ENCODE data around the gene WDR70.

WDR70 gene

GRCh38 chr5:37549411-37549810, 170.3 kb downstream of the WDR70 start:
- H4K91ac ChIP-seq (ENCODE audit: low read depth, low read length): no peak overlapping the region
- H3K23ac ChIP-seq (ENCODE audit: low read length): no peak overlapping the region
- H3K9me3 ChIP-seq (ENCODE audit: insufficient read depth, low read depth, low read length): no peaks in the 10 kb centered on the region
- no peaks in the 10 kb centered on the region for H3K79me2 ChIP-seq (ENCODE audit: control insufficient read depth, insufficient read depth, low read length, poor library complexity)
- no peak overlapping the region for H2BK12ac ChIP-seq (ENCODE audit: low read length)
- peaks cover 0 to 4% of the 10 kb centered on the region in 2 experiments for H3K4me1 ChIP-seq (ENCODE audit: control insufficient read depth in 1 of 2, insufficient read depth in 2 of 2, low read length in 2 of 2)
- no peak overlapping the region for H4K12ac ChIP-seq (ENCODE audit: low read depth, low read length)
- no peak overlapping the region for H2BK5ac ChIP-seq (ENCODE audit: low read depth, low read length, poor library complexity)
- no peak overlapping the region for H3K4ac ChIP-seq (ENCODE audit: low read depth, low read length)
- no peak overlapping the region for H2AK5ac ChIP-seq (ENCODE audit: low read length)
- H3K27ac ChIP-seq (ENCODE audit: low read depth, low read length): no peak overlapping the region
- H3K14ac ChIP-seq (ENCODE audit: low read length): no peak overlapping the region
- H4K8ac ChIP-seq (ENCODE audit: low read depth, low read length): no peak overlapping the region
- no peaks in the 10 kb centered on the region for H3K79me1 ChIP-seq (ENCODE audit: low read length)
- no peaks in the 10 kb centered on the region for H3K36me3 ChIP-seq (ENCODE audit: control insufficient read depth in 1 of 2, insufficient read depth in 2 of 2, low read length in 2 of 2)
- H2BK120ac ChIP-seq (ENCODE audit: insufficient read depth, low read length, poor library complexity): no peak overlapping the region
- H3K4me2 ChIP-seq (ENCODE audit: low read length): no peak overlapping the region
- H3K27me3 ChIP-seq (ENCODE audit: insufficient read depth, low read length): no peaks in the 10 kb centered on the region
- H3K4me3 ChIP-seq (ENCODE audit: low read depth, low read length): no peak overlapping the region
- no peak for DNase-seq
- no peak overlapping the region for H3K9ac ChIP-seq (ENCODE audit: low read length)
- H3K18ac ChIP-seq (ENCODE audit: low read length): no peak overlapping the region
- no peak overlapping the region for H2AFZ ChIP-seq (ENCODE audit: insufficient read depth, low read length, poor library complexity)

DNA sequence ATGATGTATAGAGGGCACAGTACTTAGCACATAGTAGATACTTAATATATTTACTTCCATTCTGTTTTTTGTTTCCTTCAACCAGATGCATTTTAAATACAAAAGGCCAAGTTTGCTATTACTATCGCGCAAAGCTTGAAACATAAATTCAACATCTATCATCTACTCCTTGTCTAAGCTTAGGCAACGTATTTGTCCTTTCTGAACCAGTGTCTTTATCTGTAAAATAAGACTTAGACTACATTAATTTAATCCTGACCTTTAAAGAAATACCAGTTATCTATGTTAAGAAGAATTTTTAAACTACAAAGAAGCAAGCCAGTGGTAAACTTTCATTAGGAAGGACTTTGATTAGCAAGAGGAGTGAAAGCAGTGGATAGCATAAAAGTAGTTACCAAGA, 173.0 kb downstream of the WDR70 start:
- H3K9me3 ChIP-seq (ENCODE audit: insufficient read depth, low read depth, low read length): no peaks in the 10 kb centered on the region
- no peaks in the 10 kb centered on the region for H3K79me1 ChIP-seq (ENCODE audit: low read length)
- no peak overlapping the region for H2AFZ ChIP-seq (ENCODE audit: insufficient read depth, low read length, poor library complexity)
- no peak overlapping the region for H3K4me2 ChIP-seq (ENCODE audit: low read length)
- no peaks in the 10 kb centered on the region for H3K36me3 ChIP-seq (ENCODE audit: control insufficient read depth in 1 of 2, insufficient read depth in 2 of 2, low read length in 2 of 2)
- H2BK120ac ChIP-seq (ENCODE audit: insufficient read depth, low read length, poor library complexity): no peak overlapping the region
- H3K23ac ChIP-seq (ENCODE audit: low read length): no peak overlapping the region
- no peak overlapping the region for H2BK5ac ChIP-seq (ENCODE audit: low read depth, low read length, poor library complexity)
- no peaks in the 10 kb centered on the region for H3K27me3 ChIP-seq (ENCODE audit: insufficient read depth, low read length)
- H3K27ac ChIP-seq (ENCODE audit: low read depth, low read length): no peak overlapping the region
- H4K12ac ChIP-seq (ENCODE audit: low read depth, low read length): no peak overlapping the region
- H3K79me2 ChIP-seq (ENCODE audit: control insufficient read depth, insufficient read depth, low read length, poor library complexity): no peaks in the 10 kb centered on the region
- no peak overlapping the region for H3K4me3 ChIP-seq (ENCODE audit: low read depth, low read length)
- H3K4me1 ChIP-seq (ENCODE audit: control insufficient read depth in 1 of 2, insufficient read depth in 2 of 2, low read length in 2 of 2): peaks cover 0 to 4% of the 10 kb centered on the region in 2 experiments
- H3K18ac ChIP-seq (ENCODE audit: low read length): no peak overlapping the region
- H2AK5ac ChIP-seq (ENCODE audit: low read length): no peak overlapping the region
- H2BK12ac ChIP-seq (ENCODE audit: low read length): no peak overlapping the region
- no peak overlapping the region for H4K8ac ChIP-seq (ENCODE audit: low read depth, low read length)
- no peak for DNase-seq
- H3K9ac ChIP-seq (ENCODE audit: low read length): no peak overlapping the region
- no peak overlapping the region for H3K4ac ChIP-seq (ENCODE audit: low read depth, low read length)
- no peak overlapping the region for H4K91ac ChIP-seq (ENCODE audit: low read depth, low read length)
- no peak overlapping the region for H3K14ac ChIP-seq (ENCODE audit: low read length)
- no CpG with 5 or more reads among the region's 3 CpGs for WGBS (ENCODE audit: extremely low coverage, insufficient coverage, insufficient read length)

DNA sequence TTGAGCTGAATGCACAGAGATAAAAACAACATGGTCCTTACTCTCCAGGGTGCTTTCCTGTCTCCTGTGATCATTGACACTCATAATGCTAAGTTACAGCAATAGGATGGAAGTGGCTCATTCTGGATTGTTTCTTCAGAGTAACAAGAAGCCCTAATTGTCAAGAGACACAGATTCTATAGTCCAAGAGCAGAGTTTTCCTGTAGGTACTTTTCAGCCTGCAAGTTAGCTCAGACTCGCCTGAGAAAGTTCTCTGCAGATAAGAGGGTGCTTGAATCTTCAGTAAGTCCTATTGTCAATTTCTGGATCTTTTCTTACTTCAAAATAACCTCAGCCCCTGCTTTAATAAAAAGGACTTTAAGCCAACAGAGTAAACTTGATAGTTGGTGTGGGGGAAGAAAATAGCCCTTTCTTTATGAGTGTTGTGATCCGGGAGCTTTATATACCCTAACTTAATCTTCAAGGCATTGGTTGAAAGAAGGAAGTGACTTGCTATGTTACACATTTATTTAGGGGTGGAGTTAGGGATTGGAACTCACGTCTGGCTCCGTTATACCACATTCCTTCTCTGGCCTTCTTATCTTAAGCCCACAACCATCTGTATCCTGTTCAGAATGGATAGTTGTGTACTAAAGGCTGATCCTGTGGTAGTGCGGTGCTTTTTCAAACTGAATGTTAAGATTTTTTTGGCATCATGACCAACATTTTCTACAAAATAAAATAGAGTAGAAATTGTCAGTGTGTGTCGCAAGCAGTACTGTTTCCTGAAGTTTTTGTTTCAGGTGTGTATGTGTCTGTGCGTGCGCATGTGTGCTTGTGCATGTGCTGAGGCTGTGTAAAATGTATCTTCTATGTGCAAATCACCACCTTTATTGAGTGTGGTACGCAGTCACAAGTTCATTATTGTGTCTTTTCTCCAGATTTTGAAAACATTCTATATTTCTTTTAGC, 173.9 kb downstream of the WDR70 start:
- WGBS (ENCODE audit: extremely low coverage, insufficient coverage, insufficient read length): no CpG with 5 or more reads among the region's 9 CpGs
- Histone ChIP-seq H3K27ac (ENCODE audit: low read depth, low read length) (no peak overlapping the region), H3K4me2 (ENCODE audit: low read length) (no peak overlapping the region), H2BK12ac (ENCODE audit: low read length) (no peak overlapping the region), H3K23ac (ENCODE audit: low read length) (no peak overlapping the region), H3K4me3 (ENCODE audit: low read depth, low read length) (no peak overlapping the region), H2AK5ac (ENCODE audit: low read length) (no peak overlapping the region), H2BK120ac (ENCODE audit: insufficient read depth, low read length, poor library complexity) (no peak overlapping the region), H3K9ac (ENCODE audit: low read length) (no peak overlapping the region), H3K9me3 (ENCODE audit: insufficient read depth, low read depth, low read length) (no peaks in the 10 kb centered on the region), H3K79me1 (ENCODE audit: low read length) (no peaks in the 10 kb centered on the region), H3K79me2 (ENCODE audit: control insufficient read depth, insufficient read depth, low read length, poor library complexity) (no peaks in the 10 kb centered on the region), H4K8ac (ENCODE audit: low read depth, low read length) (no peak overlapping the region), H3K36me3 (ENCODE audit: control insufficient read depth in 1 of 2, insufficient read depth in 2 of 2, low read length in 2 of 2) (no peaks in the 10 kb centered on the region), H2BK5ac (ENCODE audit: low read depth, low read length, poor library complexity) (no peak overlapping the region), H4K91ac (ENCODE audit: low read depth, low read length) (no peak overlapping the region), H3K18ac (ENCODE audit: low read length) (no peak overlapping the region), H3K4me1 (ENCODE audit: control insufficient read depth in 1 of 2, insufficient read depth in 2 of 2, low read length in 2 of 2) (peaks cover 0 to 4% of the 10 kb centered on the region in 2 experiments), H3K14ac (ENCODE audit: low read length) (no peak overlapping the region), H3K27me3 (ENCODE audit: insufficient read depth, low read length) (no peaks in the 10 kb centered on the region), H3K4ac (ENCODE audit: low read depth, low read length) (no peak overlapping the region), H4K12ac (ENCODE audit: low read depth, low read length) (no peak overlapping the region), H2AFZ (ENCODE audit: insufficient read depth, low read length, poor library complexity) (no peak overlapping the region)
- peak in 1 of 2 donors; percentile 28 for DNase-seq

GRCh38 chr5:37553720-37554404, 174.7 kb downstream of the WDR70 start:
- Histone ChIP-seq H3K4me1 (ENCODE audit: control insufficient read depth in 1 of 2, insufficient read depth in 2 of 2, low read length in 2 of 2) (peaks cover 0 to 4% of the 10 kb centered on the region in 2 experiments), H3K9me3 (ENCODE audit: insufficient read depth, low read depth, low read length) (no peaks in the 10 kb centered on the region), H3K4me3 (ENCODE audit: low read depth, low read length) (no peak overlapping the region), H3K79me1 (ENCODE audit: low read length) (no peaks in the 10 kb centered on the region), H4K12ac (ENCODE audit: low read depth, low read length) (no peak overlapping the region), H2AK5ac (ENCODE audit: low read length) (no peak overlapping the region), H3K4me2 (ENCODE audit: low read length) (no peak overlapping the region), H2BK5ac (ENCODE audit: low read depth, low read length, poor library complexity) (no peak overlapping the region), H3K79me2 (ENCODE audit: control insufficient read depth, insufficient read depth, low read length, poor library complexity) (no peaks in the 10 kb centered on the region), H4K8ac (ENCODE audit: low read depth, low read length) (no peak overlapping the region), H3K36me3 (ENCODE audit: control insufficient read depth in 1 of 2, insufficient read depth in 2 of 2, low read length in 2 of 2) (no peaks in the 10 kb centered on the region), H3K18ac (ENCODE audit: low read length) (no peak overlapping the region), H3K14ac (ENCODE audit: low read length) (no peak overlapping the region), H4K91ac (ENCODE audit: low read depth, low read length) (no peak overlapping the region), H3K27ac (ENCODE audit: low read depth, low read length) (no peak overlapping the region), H3K23ac (ENCODE audit: low read length) (no peak overlapping the region), H3K4ac (ENCODE audit: low read depth, low read length) (no peak overlapping the region), H2BK120ac (ENCODE audit: insufficient read depth, low read length, poor library complexity) (no peak overlapping the region), H3K9ac (ENCODE audit: low read length) (no peak overlapping the region), H2AFZ (ENCODE audit: insufficient read depth, low read length, poor library complexity) (no peak overlapping the region), H3K27me3 (ENCODE audit: insufficient read depth, low read length) (no peaks in the 10 kb centered on the region), H2BK12ac (ENCODE audit: low read length) (no peak overlapping the region)
- no CpG with 5 or more reads among the region's 2 CpGs for WGBS (ENCODE audit: extremely low coverage, insufficient coverage, insufficient read length)
- no peak for DNase-seq
